Brain microvascular endothelial cell (primary cell): ENCODE results near the gene GDNF.

Source experiments
- DNase-seq: peaks from one replicate; pipeline ENCODE4 v3.0.0-alpha.2; 2020
- H3K27ac ChIP-seq: fragments of 250-450 bp; sonication (Bioruptor Pico); 2 replicates; pipeline ENCODE4 v1.5.1; 2020; ENCODE audit warnings: mild to moderate bottlenecking, moderate library complexity
- H3K27me3 ChIP-seq: fragments of 250-450 bp; sonication (Bioruptor Pico); replicated peaks from 2 replicates; pipeline ENCODE4 v1.5.1; 2020; ENCODE audit warnings: mild to moderate bottlenecking
- H3K36me3 ChIP-seq: fragments of 250-450 bp; sonication (Bioruptor Pico); replicated peaks from 2 replicates; pipeline ENCODE4 v1.5.1; 2020; ENCODE audit warnings: mild to moderate bottlenecking
- H3K4me3 ChIP-seq: 2 replicates; pipeline ENCODE4 v1.5.1; 2011; ENCODE audit warnings: low read depth, mild to moderate bottlenecking, control low read depth, low read length, moderate library complexity
- CTCF ChIP-seq: IDR thresholded peaks from 2 replicates; pipeline ENCODE4 v1.5.1; 2011; ENCODE audit warnings: low read depth, mild to moderate bottlenecking, moderate library complexity, low read length, control low read depth, inconsistent platforms; ENCODE audit errors: missing control alignments
- in situ Hi-C: cut with HindIII; loops from 2 replicates; pipeline ENCODE4 v1.10.0; 2017; ENCODE audit warnings: low sequenced_read_pairs, low pct_ligation_motif_present

The GDNF gene

GRCh38 chr5:37876943-37877342, 37.1 kb upstream of the GDNF start:
- in situ Hi-C loops, result no loop called here
- H3K27ac ChIP-seq, result no peak overlapping the region
- no peak for DNase-seq
- no peak for TF ChIP-seq CTCF
- H3K27me3 ChIP-seq, result no peaks in the 10 kb centered on the region
- H3K36me3 ChIP-seq, result no peaks in the 10 kb centered on the region
- H3K4me3 ChIP-seq, result no peak overlapping the region

GRCh38 chr5:37876245-37876644, 36.4 kb upstream of the GDNF start:
- no peak for TF ChIP-seq CTCF
- in situ Hi-C loops, result no loop called here
- no peak overlapping the region for H3K27ac ChIP-seq

GRCh38 chr5:37875051-37875787, 35.4 kb upstream of the GDNF start:
- H3K36me3 ChIP-seq, result no peaks in the 10 kb centered on the region
- no peaks in the 10 kb centered on the region for H3K27me3 ChIP-seq
- no peak overlapping the region for H3K4me3 ChIP-seq
- no peak overlapping the region for H3K27ac ChIP-seq
- peak; percentile 52 for DNase-seq
- in situ Hi-C loops, result no loop called here
- TF ChIP-seq CTCF, result no peak

More at GRCh38 chr5:37876245-37876644, 36.4 kb upstream of the GDNF start:
- Histone ChIP-seq H3K4me3 (no peak overlapping the region), H3K27me3 (no peaks in the 10 kb centered on the region), H3K36me3 (no peaks in the 10 kb centered on the region)
- DNase-seq, result no peak

DNA sequence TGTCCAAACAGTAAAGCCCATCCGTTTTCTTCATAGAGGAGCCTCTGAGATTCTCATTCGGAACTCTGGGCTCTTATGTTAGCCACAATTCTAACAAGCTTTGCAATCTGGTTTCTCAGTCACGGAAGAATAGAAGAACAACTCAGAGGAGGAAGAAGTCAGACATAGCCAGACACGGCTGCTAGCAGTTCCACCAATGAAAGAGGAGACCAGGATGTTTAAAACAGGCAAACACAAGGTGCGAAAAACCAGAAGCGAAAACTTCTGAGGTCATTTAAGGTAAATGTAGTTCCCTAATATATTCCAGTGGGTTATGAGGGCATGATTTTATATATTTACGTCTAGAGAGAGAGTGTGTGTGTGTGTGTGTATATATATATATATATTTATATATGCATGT, 34.1 kb upstream of the GDNF start:
- in situ Hi-C loops, result no loop called here
- H3K4me3 ChIP-seq, result no peak overlapping the region
- H3K36me3 ChIP-seq, result no peaks in the 10 kb centered on the region
- no peak overlapping the region for H3K27ac ChIP-seq
- no peak for TF ChIP-seq CTCF
- H3K27me3 ChIP-seq, result no peaks in the 10 kb centered on the region
- DNase-seq, result no peak

- Histone ChIP-seq H3K36me3 (no peaks in the 10 kb centered on the region), H3K4me3 (no peak overlapping the region), H3K27ac (no peak overlapping the region), H3K27me3 (no peaks in the 10 kb centered on the region)
- in situ Hi-C loops, result no loop called here
- TF ChIP-seq CTCF, result no peak
- DNase-seq, result no peak
Observed at GRCh38 chr5:37871023-37871815, 31.4 kb upstream of the GDNF start.
